GM13976 (cell line): ENCODE results near the gene TRIM17.
A peak's percentile ranks its signal among the peaks of the same experiment; 100 is the strongest.

Experiments
- DNase-seq: peaks from one replicate; pipeline ENCODE4 v3.0.0; 2012; ENCODE audit warnings: low spot score
- in situ Hi-C: fragments of 300-500 bp; cut with MboI; formaldehyde crosslinking; loops from one replicate; pipeline ENCODE4 v1.12.0; 2022; ENCODE audit warnings: low sequenced_read_pairs, mixed read lengths, inconsistent platforms; ENCODE audit not compliant: unreplicated experiment
- TF ChIP-seq, protein P1 (sequence below): IDR thresholded peaks from 2 replicates; pipeline ENCODE4 v1.5.1; 2012; ENCODE audit warnings: borderline replicate concordance, mild to moderate bottlenecking; ENCODE audit not compliant: insufficient read depth; ENCODE audit errors: extremely low read depth, missing control alignments, control extremely low read depth

The TRIM17 gene

DNA sequence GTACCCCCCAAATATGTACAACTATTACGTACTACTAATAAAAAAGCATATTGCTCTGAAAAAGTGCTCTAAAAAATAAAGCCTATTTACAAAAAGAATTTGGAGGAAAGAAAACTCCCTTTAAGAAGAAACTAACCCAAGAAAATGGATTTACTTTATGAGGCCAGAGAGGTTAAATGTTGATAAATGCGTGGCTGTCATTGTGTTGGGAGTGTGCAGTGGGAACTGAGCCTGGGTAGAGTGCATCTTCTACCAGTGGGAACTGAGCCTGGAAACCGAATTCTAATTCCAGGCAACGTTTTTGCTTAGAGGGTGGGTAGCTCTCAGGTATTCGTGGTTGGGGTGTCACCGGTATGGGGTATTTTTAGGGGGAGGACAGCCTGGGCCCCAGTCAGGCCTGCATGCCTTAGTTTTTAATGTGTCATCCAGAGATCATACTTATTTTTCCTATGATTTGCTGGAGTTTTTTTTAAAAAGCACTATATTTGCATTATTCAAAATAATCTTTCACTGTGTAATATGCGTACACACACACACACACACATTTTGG is 46.4 kb upstream of the TRIM17 start:
- in situ Hi-C loops = no loop called here
- no peak for DNase-seq
- TF ChIP-seq, protein P1, sequence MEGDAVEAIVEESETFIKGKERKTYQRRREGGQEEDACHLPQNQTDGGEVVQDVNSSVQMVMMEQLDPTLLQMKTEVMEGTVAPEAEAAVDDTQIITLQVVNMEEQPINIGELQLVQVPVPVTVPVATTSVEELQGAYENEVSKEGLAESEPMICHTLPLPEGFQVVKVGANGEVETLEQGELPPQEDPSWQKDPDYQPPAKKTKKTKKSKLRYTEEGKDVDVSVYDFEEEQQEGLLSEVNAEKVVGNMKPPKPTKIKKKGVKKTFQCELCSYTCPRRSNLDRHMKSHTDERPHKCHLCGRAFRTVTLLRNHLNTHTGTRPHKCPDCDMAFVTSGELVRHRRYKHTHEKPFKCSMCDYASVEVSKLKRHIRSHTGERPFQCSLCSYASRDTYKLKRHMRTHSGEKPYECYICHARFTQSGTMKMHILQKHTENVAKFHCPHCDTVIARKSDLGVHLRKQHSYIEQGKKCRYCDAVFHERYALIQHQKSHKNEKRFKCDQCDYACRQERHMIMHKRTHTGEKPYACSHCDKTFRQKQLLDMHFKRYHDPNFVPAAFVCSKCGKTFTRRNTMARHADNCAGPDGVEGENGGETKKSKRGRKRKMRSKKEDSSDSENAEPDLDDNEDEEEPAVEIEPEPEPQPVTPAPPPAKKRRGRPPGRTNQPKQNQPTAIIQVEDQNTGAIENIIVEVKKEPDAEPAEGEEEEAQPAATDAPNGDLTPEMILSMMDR = no peak

GRCh38 chr1:228462560-228462959 is 45.9 kb upstream of the TRIM17 start:
- DNase-seq = no peak
- TF ChIP-seq, protein P1 = no peak
- in situ Hi-C loops = no loop called here

DNA sequence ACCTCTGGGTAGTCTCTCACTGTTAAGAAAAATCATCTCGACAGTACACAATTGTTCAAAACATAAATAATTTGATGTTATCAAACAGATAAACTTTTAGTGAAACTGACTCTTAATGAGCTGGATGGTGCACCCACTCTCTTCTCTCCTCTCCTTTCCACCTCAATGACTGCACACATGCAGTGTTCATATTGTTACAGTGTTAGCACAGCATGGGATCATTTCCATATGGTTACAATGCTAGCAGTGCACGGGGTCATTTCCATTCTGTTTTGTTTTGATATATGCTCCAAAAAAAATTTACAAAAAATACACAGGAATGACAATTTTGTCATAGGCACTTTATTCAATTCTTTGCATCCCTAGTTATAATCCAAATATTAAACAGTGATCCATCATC is 44.2 kb upstream of the TRIM17 start:
- in situ Hi-C loops = no loop called here
- TF ChIP-seq, protein P1 = no peak
- DNase-seq = no peak

- TF ChIP-seq, protein P1 = peak; percentile 66
- in situ Hi-C loops = no loop called here
- DNase-seq = peak; percentile 75
Measured at GRCh38 chr1:228459091-228459993, 42.7 kb upstream of the TRIM17 start.

GRCh38 chr1:228457396-228458176 is 40.9 kb upstream of the TRIM17 start:
- in situ Hi-C loops = no loop called here
- peak; percentile 92 for DNase-seq
- TF ChIP-seq, protein P1 = peak; percentile 20

GRCh38 chr1:228457017-228457395 is 40.3 kb upstream of the TRIM17 start:
- DNase-seq = no peak
- TF ChIP-seq, protein P1 = no peak
- in situ Hi-C loops = no loop called here
